ENCODE results near the gene ULBP1.
"Not testable (repeated sequence)": the region's sequence is repeated elsewhere in the genome, so short reads cannot be mapped to it uniquely, and the experiment has no call there.

ULBP1 gene

DNA sequence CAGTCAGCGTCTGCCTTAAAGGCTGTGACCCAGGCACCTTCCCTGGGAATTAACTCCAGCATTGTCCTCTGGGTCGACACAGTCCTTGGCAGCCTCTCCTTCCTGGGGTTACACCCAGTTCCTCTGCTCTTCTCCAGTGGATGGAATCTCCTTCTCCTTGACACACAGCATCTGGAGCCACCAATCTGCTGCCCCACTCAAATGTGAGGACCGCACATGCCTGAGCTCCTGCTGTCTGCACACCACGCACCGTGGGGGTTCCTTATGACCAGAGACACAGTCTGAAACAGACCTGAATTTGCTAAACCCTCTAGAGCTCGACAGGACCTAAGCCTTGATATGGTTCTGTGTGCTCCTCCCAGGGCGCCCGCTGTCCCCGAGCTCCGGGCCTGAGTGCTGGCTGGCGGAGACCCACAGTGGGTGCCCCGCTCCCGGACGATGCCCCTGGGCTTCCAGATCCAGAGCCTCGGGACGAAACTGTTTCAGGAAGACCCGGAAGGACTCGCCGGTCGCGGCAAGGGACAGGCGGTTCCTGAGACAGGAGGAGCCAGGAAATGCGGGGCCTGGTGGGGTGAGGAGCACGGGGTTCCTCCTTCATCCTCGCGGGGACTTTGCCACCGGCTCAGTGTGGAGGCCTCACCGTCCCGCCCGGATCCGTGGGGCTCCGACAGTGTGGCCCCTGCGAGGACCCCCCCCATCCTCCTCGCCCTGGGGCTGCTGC is 38.3 kb upstream of the ULBP1 start:
- H3K4me3 Mint-ChIP-seq = peak overlapping the region; percentile 44 to 77
- DNase-seq (no peak), ATAC-seq (replicated peaks) (no peak)
- H3K4me1 Mint-ChIP-seq = peaks cover 25 to 35% of the 10 kb centered on the region in 2 donors
- peaks cover 93 to 97% of the 10 kb centered on the region in 2 donors for H3K27me3 Mint-ChIP-seq
- H3K27ac Mint-ChIP-seq = no peak overlapping the region
- peaks cover 0 to 3% of the 10 kb centered on the region in 2 donors for H3K36me3 Mint-ChIP-seq
- peaks cover 0 to 2% of the 10 kb centered on the region in 2 donors for H3K9me3 Mint-ChIP-seq

DNA sequence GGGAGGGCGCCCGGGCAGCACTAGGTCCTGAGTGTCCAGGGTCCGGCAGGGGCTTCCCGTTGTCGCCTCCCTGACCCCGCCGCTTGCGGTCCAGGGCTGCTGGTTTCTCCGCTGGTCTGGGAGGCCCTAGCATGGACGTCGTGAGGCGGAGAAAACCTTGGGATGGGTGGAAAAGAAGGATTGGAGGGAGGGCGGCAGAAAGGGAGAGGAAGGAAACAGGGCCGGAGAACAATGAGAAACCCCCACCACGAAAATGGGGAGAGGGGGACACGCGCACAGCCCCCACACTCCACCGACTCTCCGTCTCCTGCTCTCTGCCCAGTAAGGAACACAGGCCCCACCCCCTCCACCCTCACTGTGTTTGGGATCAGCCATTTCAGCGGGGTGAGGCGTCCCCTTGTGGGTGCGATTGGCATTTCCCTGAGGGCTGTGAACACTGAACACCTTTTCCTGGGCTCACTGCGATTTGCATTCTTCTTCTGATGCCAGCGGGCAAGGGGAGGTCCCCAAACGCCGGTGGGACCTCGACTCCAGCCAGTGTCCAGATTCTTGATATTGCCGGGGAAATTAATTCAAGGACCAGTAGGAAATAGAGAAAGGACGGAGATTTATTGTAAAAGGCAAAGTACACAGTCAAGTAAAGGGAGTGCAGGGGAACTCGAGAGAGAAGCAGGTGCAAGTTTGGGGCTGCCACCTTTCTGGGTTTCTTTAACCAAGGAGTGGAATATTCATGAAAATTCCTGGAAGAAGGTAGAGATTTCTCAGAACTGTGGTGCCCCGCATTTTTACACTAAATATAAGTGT is 37.6 kb upstream of the ULBP1 start:
- H3K4me3 Mint-ChIP-seq = peak overlapping the region; percentile 75 to 77

GRCh38 chr6:149927025-149927424 is 36.7 kb upstream of the ULBP1 start:
- not testable (repeated sequence) for H3K4me3 Mint-ChIP-seq; H3K9me3 Mint-ChIP-seq; H3K27ac Mint-ChIP-seq; H3K36me3 Mint-ChIP-seq; ATAC-seq (replicated peaks); DNase-seq
- Mint-ChIP-seq H3K4me1 (peaks cover 23 to 32% of the 10 kb centered on the region in 2 donors), H3K27me3 (peaks cover 92 to 97% of the 10 kb centered on the region in 2 donors)

More for the DNA sequence above, 37.6 kb upstream of the ULBP1 start:
- Mint-ChIP-seq H3K36me3 (peaks cover 0 to 3% of the 10 kb centered on the region in 2 donors), H3K9me3 (peaks cover 0 to 2% of the 10 kb centered on the region in 2 donors), H3K4me1 (peaks cover 25 to 35% of the 10 kb centered on the region in 2 donors), H3K27me3 (peaks cover 92 to 97% of the 10 kb centered on the region in 2 donors), H3K27ac (peak overlapping the region; percentile 77)
- peak; percentile 60 for DNase-seq
- ATAC-seq (replicated peaks) = peak; percentile 78 to 80

DNA sequence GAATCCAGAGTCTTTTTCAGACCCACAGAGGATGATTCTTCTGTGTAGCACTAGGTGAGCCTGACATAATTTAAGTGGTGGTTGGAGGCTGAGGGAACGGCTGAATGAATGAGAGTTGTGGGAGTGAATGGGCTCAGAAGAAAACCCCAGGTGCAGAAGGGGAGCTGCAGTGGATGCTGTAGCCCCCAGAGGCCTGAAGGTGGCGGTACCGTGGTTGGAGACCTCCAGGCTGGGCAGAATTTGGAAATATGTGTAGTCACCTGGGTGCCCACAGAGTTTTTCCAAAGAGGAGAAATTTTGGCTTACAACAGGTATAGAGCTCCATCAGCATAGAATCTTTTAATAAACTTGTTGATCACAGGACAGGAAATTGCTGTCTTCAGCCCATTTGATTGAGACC is 34.3 kb upstream of the ULBP1 start:
- DNase-seq (no peak), ATAC-seq (replicated peaks) (no peak)
- Mint-ChIP-seq H3K36me3 (peaks cover 0 to 3% of the 10 kb centered on the region in 2 donors), H3K4me3 (no peak overlapping the region), H3K27ac (no peak overlapping the region), H3K9me3 (peaks cover 0 to 2% of the 10 kb centered on the region in 2 donors), H3K4me1 (peaks cover 12 to 18% of the 10 kb centered on the region in 2 donors), H3K27me3 (peaks cover 83 to 96% of the 10 kb centered on the region in 2 donors)

GRCh38 chr6:149931501-149931900 is 32.2 kb upstream of the ULBP1 start:
- no peak overlapping the region for H3K27ac Mint-ChIP-seq
- DNase-seq (no peak), ATAC-seq (replicated peaks) (no peak)
- H3K9me3 Mint-ChIP-seq = peaks cover 0 to 2% of the 10 kb centered on the region in 2 donors
- H3K4me1 Mint-ChIP-seq = peaks cover 6 to 7% of the 10 kb centered on the region in 2 donors
- H3K36me3 Mint-ChIP-seq = peaks cover 0 to 3% of the 10 kb centered on the region in 2 donors
- H3K4me3 Mint-ChIP-seq = no peak overlapping the region
- peaks cover 81 to 96% of the 10 kb centered on the region in 2 donors for H3K27me3 Mint-ChIP-seq

- Mint-ChIP-seq H3K27me3 (peaks cover 81 to 98% of the 10 kb centered on the region in 2 donors), H3K27ac (no peak overlapping the region), H3K36me3 (no peaks in the 10 kb centered on the region), H3K4me1 (peaks cover 8 to 13% of the 10 kb centered on the region in 2 donors), H3K9me3 (no peaks in the 10 kb centered on the region), H3K4me3 (no peak overlapping the region)
- ATAC-seq (replicated peaks) (no peak), DNase-seq (no peak)
Measured at GRCh38 chr6:149933036-149933435, 30.7 kb upstream of the ULBP1 start.

DNA sequence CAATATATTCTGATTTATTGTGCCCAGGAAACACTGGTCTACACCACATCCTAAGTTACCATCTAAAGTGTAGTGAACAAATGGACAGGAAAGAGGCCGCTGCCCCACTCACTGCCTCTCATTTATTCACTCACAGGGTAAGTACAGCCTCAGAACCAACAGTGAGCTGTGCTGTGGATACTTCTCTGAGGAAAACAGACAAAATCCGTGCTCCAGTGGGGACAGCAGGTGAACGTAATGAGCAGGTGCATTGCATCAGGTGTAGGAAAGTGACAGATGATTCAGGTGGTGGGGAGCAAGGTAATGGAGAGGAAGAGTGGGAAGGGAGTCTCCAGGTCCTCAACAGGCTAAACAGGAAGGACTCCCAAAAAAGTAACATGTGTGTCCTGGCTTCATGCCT is 30.3 kb upstream of the ULBP1 start:
- Mint-ChIP-seq H3K27me3 (peaks cover 77 to 98% of the 10 kb centered on the region in 2 donors), H3K4me3 (no peak overlapping the region), H3K27ac (no peak overlapping the region), H3K4me1 (peaks cover 10 to 17% of the 10 kb centered on the region in 2 donors), H3K36me3 (no peaks in the 10 kb centered on the region), H3K9me3 (no peaks in the 10 kb centered on the region)
- ATAC-seq (replicated peaks) (no peak), DNase-seq (no peak)

- Mint-ChIP-seq H3K27ac (no peak overlapping the region), H3K36me3 (no peaks in the 10 kb centered on the region), H3K9me3 (no peaks in the 10 kb centered on the region), H3K4me3 (no peak overlapping the region), H3K4me1 (peaks cover 18 to 27% of the 10 kb centered on the region in 2 donors), H3K27me3 (peaks cover 73 to 96% of the 10 kb centered on the region in 2 donors)
- ATAC-seq (replicated peaks) (peak; percentile 28 to 49), DNase-seq (peak; percentile 60)
Measured at GRCh38 chr6:149934249-149935156, 29.2 kb upstream of the ULBP1 start.

DNA sequence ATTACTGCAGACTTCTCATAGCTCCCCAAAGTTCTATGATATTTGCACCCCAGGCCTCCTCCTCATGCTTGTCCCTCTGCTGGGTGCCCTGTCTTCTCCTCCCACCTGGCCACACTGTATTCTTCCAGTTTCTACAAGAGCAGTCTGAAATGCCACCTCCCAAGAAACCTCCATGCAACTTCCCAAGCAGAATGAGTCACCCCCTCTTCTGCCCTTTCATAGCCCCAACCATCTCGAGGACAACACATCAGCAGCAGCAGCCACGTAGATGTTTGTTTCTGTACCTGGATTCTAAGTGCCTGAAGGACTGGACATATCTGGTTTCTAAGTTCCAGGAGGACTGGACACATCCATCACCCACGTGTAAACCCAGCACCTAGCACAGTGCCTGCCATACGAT is 28.5 kb upstream of the ULBP1 start:
- no peak for DNase-seq
- Mint-ChIP-seq H3K9me3 (no peaks in the 10 kb centered on the region), H3K27me3 (peaks cover 73 to 96% of the 10 kb centered on the region in 2 donors), H3K4me3 (no peak overlapping the region), H3K36me3 (no peaks in the 10 kb centered on the region), H3K4me1 (peaks cover 21 to 33% of the 10 kb centered on the region in 2 donors), H3K27ac (no peak overlapping the region)
- ATAC-seq (replicated peaks) = no peak

- ATAC-seq (replicated peaks) (no peak), DNase-seq (no peak)
- Mint-ChIP-seq H3K4me3 (no peak overlapping the region), H3K4me1 (peaks cover 24 to 38% of the 10 kb centered on the region in 2 donors), H3K9me3 (no peaks in the 10 kb centered on the region), H3K27me3 (peaks cover 73 to 96% of the 10 kb centered on the region in 2 donors), H3K27ac (no peak overlapping the region), H3K36me3 (no peaks in the 10 kb centered on the region)
Measured at GRCh38 chr6:149935668-149936067, 28.1 kb upstream of the ULBP1 start.

- DNase-seq (no peak), ATAC-seq (replicated peaks) (no peak)
- Mint-ChIP-seq H3K27ac (no peak overlapping the region), H3K27me3 (peaks cover 75 to 96% of the 10 kb centered on the region in 2 donors), H3K9me3 (no peaks in the 10 kb centered on the region), H3K4me3 (no peak overlapping the region), H3K4me1 (peaks cover 28 to 48% of the 10 kb centered on the region in 2 donors), H3K36me3 (peaks cover 0 to 2% of the 10 kb centered on the region in 2 donors)
Measured at GRCh38 chr6:149936743-149937142, 27.0 kb upstream of the ULBP1 start.

DNA sequence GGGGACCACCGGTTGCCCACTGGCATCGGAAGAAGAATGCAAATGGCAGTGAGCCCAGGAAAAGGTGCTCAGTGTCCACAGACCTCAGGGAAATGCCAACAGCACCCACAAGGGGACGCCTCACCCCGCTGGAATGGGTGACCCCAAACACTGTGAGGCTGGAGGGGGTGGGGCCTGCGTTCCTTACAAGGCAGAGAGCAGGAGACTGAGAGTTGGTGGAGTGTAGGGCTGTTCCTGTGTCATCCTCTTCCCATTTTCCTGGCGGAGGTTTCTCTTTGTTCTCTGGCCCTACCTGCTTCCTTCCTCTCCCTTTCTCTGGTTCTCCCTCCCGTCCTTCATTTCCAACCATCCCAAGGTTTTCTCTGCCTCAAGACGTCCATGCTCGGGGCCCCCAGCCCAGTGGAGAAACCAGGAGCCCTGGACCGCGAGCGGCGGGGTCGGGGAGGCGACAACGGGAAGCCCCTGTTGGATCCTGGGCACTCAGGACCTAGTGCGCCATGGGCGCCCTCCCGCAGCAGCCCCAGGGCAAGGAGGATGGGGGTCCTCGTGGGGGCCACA is 25.7 kb upstream of the ULBP1 start:
- H3K27ac Mint-ChIP-seq = peak overlapping the region; percentile 94
- peaks cover 76 to 97% of the 10 kb centered on the region in 2 donors for H3K27me3 Mint-ChIP-seq
- H3K36me3 Mint-ChIP-seq, DNase-seq, H3K9me3 Mint-ChIP-seq: not testable (repeated sequence)
- peak; percentile 30 to 45 for ATAC-seq (replicated peaks)
- peak overlapping the region; percentile 76 to 80 for H3K4me3 Mint-ChIP-seq
- H3K4me1 Mint-ChIP-seq = peaks cover 32 to 61% of the 10 kb centered on the region in 2 donors

DNA sequence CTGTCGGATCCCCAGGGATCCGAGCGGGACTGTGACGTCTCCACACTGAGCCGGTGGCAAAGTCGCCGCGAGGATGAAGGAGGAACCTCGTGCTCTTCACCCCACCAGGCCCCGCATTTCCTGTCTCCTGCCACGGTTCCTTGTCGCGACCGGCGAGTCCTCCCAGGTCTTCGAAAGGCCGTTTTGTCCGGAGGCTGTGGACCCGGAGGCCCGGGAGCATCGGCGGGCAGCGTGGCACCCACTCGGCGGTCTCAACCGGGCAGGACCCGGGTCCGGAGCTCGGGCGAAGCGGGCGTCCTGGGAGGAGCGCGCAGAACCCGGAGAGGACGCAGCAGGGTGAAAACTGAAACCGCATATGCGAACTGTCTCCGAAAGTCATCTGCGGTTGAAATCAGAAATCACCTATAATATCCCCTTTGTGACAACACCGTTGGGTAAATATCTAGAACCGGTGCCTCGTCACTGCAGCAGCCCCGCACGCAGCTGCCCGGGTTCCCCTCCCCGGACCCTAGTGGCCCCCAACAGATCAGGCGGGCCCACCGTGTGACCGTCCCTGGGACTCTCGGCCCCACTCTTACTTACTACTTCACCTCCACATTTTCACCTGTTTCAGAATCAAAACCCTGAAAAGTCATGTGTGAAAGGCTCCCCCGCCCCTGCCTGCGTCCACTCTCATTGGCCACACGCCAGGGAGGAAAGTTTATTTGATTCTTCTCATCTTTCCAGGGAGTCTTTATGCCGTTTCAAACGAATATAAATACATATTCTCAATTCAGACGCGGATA is 25.0 kb upstream of the ULBP1 start:
- H3K4me3 Mint-ChIP-seq = peak overlapping the region; percentile 76 to 80
- peaks cover 32 to 61% of the 10 kb centered on the region in 2 donors for H3K4me1 Mint-ChIP-seq
- no peaks in the 10 kb centered on the region for H3K9me3 Mint-ChIP-seq
- ATAC-seq (replicated peaks) = peak; percentile 68 to 76
- peak overlapping the region; percentile 94 for H3K27ac Mint-ChIP-seq
- peaks cover 73 to 97% of the 10 kb centered on the region in 2 donors for H3K27me3 Mint-ChIP-seq
- DNase-seq = peak; percentile 70
- peaks cover 0 to 2% of the 10 kb centered on the region in 2 donors for H3K36me3 Mint-ChIP-seq

All from stimulated activated naive B cell treated with anti-CD40 and anti-IgM and Interleukin-4, amounts not matched to agents 10 μg/mL and 1 μg/mL and 100 μg/mL, for 72 hours (primary cell).